Measurements from ENCODE around the gene NOXRED1.

NOXRED1 gene

GRCh38 chr14:77344377-77344996 lies 78.8 kb downstream of the NOXRED1 start:
- TF ChIP-seq EGR1 (IDR thresholded peaks at IDR 0.05) (no peak), RAD21 (IDR thresholded peaks at IDR 0.05; ENCODE audit: low read depth) (no peak), CREB1 (IDR thresholded peaks at IDR 0.05; ENCODE audit: low read depth) (no peak), CEBPB (IDR thresholded peaks at IDR 0.05) (no peak), TCF12 (IDR thresholded peaks at IDR 0.05; ENCODE audit: low read depth) (no peak), TAF1 (IDR thresholded peaks at IDR 0.05; ENCODE audit: low read depth) (no peak), NFIC (IDR thresholded peaks at IDR 0.05) (no peak), YY1 (IDR thresholded peaks at IDR 0.05; ENCODE audit: low read depth) (no peak)
- TF ChIP-seq, protein P1, sequence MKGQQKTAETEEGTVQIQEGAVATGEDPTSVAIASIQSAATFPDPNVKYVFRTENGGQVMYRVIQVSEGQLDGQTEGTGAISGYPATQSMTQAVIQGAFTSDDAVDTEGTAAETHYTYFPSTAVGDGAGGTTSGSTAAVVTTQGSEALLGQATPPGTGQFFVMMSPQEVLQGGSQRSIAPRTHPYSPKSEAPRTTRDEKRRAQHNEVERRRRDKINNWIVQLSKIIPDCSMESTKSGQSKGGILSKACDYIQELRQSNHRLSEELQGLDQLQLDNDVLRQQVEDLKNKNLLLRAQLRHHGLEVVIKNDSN (IDR thresholded peaks at IDR 0.05) = no peak
